Esophagus muscularis mucosa (tissue), 4 donors: ENCODE measurements around the gene THADA. TPM values are rescaled to one million over a fixed set of nuclear protein-coding genes. Genes with fewer than 3 reads are reported as not detected.

Source experiments
- DNase-seq: peaks from one replicate; pipeline ENCODE4 v3.0.0-alpha.2; 2017; ENCODE audit errors: extremely low spot score
- H3K27ac ChIP-seq, 4 donors: fragments of 200-600 bp; sonication (generic); replicated peaks in 1 of 4; 1 replicate in 3 of 4; 2 replicates in 1 of 4; pipeline ENCODE4 v1.5.1; 2016 to 2019; ENCODE audit warnings: mild to moderate bottlenecking in 1 of 4
- H3K27me3 ChIP-seq, 4 donors: fragments of 200-600 bp; sonication (generic); one replicate each; pipeline versions ENCODE4 v1.5.1 to v1.6.0; 2016 to 2019
- H3K36me3 ChIP-seq, 4 donors: fragments of 200-600 bp; sonication (generic); one replicate each; pipeline ENCODE4 v1.5.1; 2016 to 2019
- H3K4me1 ChIP-seq, 4 donors: fragments of 200-600 bp; sonication (generic); one replicate each; pipeline ENCODE4 v1.5.1; 2016 to 2019
- H3K4me3 ChIP-seq, 4 donors: fragments of 200-600 bp; sonication (generic); 1 replicate in 2 of 4; 2 replicates in 2 of 4; pipeline ENCODE4 v1.5.1; 2016 to 2019; ENCODE audit warnings: mild to moderate bottlenecking in 4 of 4, moderate library complexity in 1 of 4
- H3K9me3 ChIP-seq, 4 donors: fragments of 200-600 bp; sonication (generic); 1 replicate in 3 of 4; 2 replicates in 1 of 4; pipeline ENCODE4 v1.5.1; 2016 to 2019
- EP300 ChIP-seq: sonication (generic); formaldehyde crosslinking; IDR thresholded peaks from one replicate; pipeline ENCODE4 v1.6.1; 2017; ENCODE audit warnings: antibody characterized with exemption
- POLR2A ChIP-seq: fragments of 450-650 bp; IDR thresholded peaks from one replicate; pipeline ENCODE4 v1.6.1; 2017; ENCODE audit warnings: antibody characterized with exemption, moderate library complexity, mild to moderate bottlenecking, low read depth
- POLR2AphosphoS5 ChIP-seq, 2 donors: sonication (generic); formaldehyde crosslinking; IDR thresholded peaks; one replicate each; pipeline ENCODE4 v1.6.1; 2017; ENCODE audit warnings: antibody characterized with exemption in 2 of 2
- WGBS: methylation state at CpG from one replicate; pipeline ENCODE4 v1.1.5; 2018; 5-methylcytosine and 5-hydroxymethylcytosine counted together
- intact Hi-C: fragments of 100-400 bp; cut with DNase I; formaldehyde crosslinking; loops from one replicate; pipeline ENCODE4 v1.15.1; 2023
- total RNA-seq, 4 donors: library from RNA; depleted of rRNA; stranded (reverse); fragments of >200 nt; gene quantifications; one replicate each; pipeline versions ENCODE4 v1.1.0 to v1.2.1, GENCODE V29; 2016
- TF ChIP-seq, protein P1 (sequence below), 3 experiments: fragments of 200-600 bp in 2 of 3; fragments of 450-650 bp in 1 of 3; sonication (generic) in 2 of 3; IDR thresholded peaks; one replicate each; pipeline ENCODE4 v1.5.1; 2017 to 2019; ENCODE audit warnings: antibody characterized with exemption in 3 of 3, mild to moderate bottlenecking in 2 of 3, moderate library complexity in 1 of 3

The THADA gene
- total RNA-seq, 4 donors from 2014 or later = 17.2 to 28.7 (median 21.3) TPM

- intact Hi-C loops = no loop called here
- H3K4me3 ChIP-seq = no peak overlapping the region
- DNase-seq = no peak
- H3K27ac ChIP-seq = no peak overlapping the region
- WGBS = 84% methylated on average over 12 of the region's 12 CpGs
- H3K27me3 ChIP-seq = no peaks in the 10 kb centered on the region
- no peak for TF ChIP-seq POLR2A
- TF ChIP-seq EP300 = no peak
- TF ChIP-seq, protein P1, sequence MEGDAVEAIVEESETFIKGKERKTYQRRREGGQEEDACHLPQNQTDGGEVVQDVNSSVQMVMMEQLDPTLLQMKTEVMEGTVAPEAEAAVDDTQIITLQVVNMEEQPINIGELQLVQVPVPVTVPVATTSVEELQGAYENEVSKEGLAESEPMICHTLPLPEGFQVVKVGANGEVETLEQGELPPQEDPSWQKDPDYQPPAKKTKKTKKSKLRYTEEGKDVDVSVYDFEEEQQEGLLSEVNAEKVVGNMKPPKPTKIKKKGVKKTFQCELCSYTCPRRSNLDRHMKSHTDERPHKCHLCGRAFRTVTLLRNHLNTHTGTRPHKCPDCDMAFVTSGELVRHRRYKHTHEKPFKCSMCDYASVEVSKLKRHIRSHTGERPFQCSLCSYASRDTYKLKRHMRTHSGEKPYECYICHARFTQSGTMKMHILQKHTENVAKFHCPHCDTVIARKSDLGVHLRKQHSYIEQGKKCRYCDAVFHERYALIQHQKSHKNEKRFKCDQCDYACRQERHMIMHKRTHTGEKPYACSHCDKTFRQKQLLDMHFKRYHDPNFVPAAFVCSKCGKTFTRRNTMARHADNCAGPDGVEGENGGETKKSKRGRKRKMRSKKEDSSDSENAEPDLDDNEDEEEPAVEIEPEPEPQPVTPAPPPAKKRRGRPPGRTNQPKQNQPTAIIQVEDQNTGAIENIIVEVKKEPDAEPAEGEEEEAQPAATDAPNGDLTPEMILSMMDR (IDR thresholded peaks at IDR 0.05) = no peak
- H3K9me3 ChIP-seq = no peaks in the 10 kb centered on the region
- no peaks in the 10 kb centered on the region for H3K4me1 ChIP-seq
- H3K36me3 ChIP-seq = no peaks in the 10 kb centered on the region
Observed at GRCh38 chr2:43196768-43197587, 398.9 kb downstream of the THADA start.

DNA sequence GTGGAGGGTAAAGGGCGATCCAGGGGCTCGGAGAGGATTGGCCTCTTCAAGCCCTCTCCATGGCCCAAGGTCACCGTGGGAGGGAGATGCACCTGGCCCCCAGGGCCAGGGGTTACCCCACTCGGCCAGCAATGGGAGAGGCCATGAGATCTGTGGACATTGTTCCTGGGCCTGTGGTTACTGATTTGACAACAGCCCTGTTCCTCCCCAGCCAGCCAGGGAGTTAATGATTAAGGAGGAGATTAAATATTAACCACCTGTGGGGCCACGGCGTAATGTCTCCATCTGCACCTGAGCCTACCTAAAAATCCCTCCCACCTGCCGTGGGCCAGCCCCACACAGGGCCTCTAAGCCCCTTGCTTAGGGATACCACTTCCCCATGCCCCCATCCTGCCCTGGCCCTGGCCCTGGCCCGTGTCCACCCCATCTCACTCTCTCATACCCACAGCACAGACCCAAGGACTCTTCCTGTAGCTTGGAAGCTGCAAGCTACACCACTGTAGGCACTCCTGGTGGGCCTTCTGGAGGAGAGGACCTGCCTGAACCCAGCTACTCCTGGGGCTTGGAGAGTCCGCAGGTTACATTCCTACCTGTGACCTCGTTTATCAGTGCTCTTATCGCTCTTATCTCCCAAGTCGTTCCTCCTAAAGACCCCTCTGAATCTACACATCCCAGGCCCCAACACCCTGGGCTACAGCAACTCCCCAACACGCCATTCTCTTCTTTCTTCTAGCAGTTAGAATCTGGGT lies 401.5 kb downstream of the THADA start:
- Histone ChIP-seq H3K27ac (no peak overlapping the region), H3K9me3 (no peaks in the 10 kb centered on the region), H3K4me1 (no peaks in the 10 kb centered on the region), H3K4me3 (no peak overlapping the region), H3K27me3 (no peaks in the 10 kb centered on the region), H3K36me3 (no peaks in the 10 kb centered on the region)
- DNase-seq = no peak
- 81% methylated on average over 12 of the region's 13 CpGs for whole genome bisulfite sequencing
- intact Hi-C loops = no loop called here
- TF ChIP-seq POLR2AphosphoS5 (IDR thresholded peaks at IDR 0.05) = no peak
- TF ChIP-seq, protein P1 (IDR thresholded peaks at IDR 0.05) = no peak
- TF ChIP-seq EP300 = no peak
- no peak for TF ChIP-seq POLR2A

DNA sequence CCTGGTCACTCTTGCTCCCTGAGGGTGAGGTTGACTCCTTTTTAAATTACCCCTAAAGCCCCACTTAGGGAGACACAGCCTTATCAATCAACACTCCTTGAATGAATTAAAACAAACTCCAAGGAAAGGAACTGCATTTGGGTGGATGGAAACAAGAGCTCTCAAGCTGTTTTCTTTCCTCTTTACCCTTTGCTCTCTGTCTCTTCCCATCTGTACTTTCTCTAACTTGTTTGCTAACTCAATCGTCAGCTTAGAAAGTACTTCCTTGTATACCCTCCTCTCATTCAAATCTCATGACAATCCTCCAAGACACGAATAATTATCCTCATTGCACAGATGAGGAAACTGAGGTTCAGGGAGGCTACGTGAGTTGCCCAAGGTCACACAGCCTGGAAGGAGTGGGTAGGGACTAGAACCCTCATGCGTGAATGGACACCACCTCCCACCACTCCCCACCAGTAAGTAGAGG lies 402.2 kb downstream of the THADA start:
- no peak for DNase-seq
- WGBS = 78% methylated on average over 4 of the region's 4 CpGs
- Histone ChIP-seq H3K4me3 (no peak overlapping the region), H3K27me3 (no peaks in the 10 kb centered on the region), H3K4me1 (no peaks in the 10 kb centered on the region), H3K36me3 (no peaks in the 10 kb centered on the region), H3K9me3 (no peaks in the 10 kb centered on the region), H3K27ac (no peak overlapping the region)
- TF ChIP-seq POLR2A = no peak
- intact Hi-C loops = no loop called here

- TF ChIP-seq EP300 (no peak), POLR2A (no peak), POLR2AphosphoS5 (IDR thresholded peaks at IDR 0.05) (no peak)
- TF ChIP-seq, protein P1 (IDR thresholded peaks at IDR 0.05) = no peak
- H3K27me3 ChIP-seq = no peaks in the 10 kb centered on the region
- no peak for DNase-seq
- H3K27ac ChIP-seq = no peak overlapping the region
- H3K36me3 ChIP-seq = no peaks in the 10 kb centered on the region
- H3K4me3 ChIP-seq = no peak overlapping the region
- no peaks in the 10 kb centered on the region for H3K9me3 ChIP-seq
- 97% methylated on average over 11 of the region's 12 CpGs for WGBS
- no peaks in the 10 kb centered on the region for H3K4me1 ChIP-seq
- intact Hi-C loops = no loop called here
Observed at GRCh38 chr2:43192744-43193651, 402.8 kb downstream of the THADA start.
